SK-N-MC (cell line): ENCODE data around the gene CPEB2.

Experiments used
- DNase-seq: peaks from one replicate; pipeline ENCODE4 v3.0.0-alpha.2; 2011; ENCODE audit warnings: low read depth, low spot score
- H3K27ac ChIP-seq: fragments of 200-600 bp; sonication (generic); 2 replicates; pipeline ENCODE4 v1.5.1; 2016; ENCODE audit warnings: mixed run types
- H3K36me3 ChIP-seq: fragments of 200-600 bp; sonication (generic); 2 replicates; pipeline ENCODE4 v1.6.1; 2017; ENCODE audit warnings: antibody characterized with exemption, low read length, mixed read lengths; ENCODE audit not compliant: insufficient read depth
- H3K4me3 ChIP-seq: fragments of 200-600 bp; sonication (generic); 2 replicates; pipeline ENCODE4 v1.5.1; 2016
- H3K9ac ChIP-seq: fragments of 200-600 bp; sonication (generic); 2 replicates; pipeline ENCODE4 v1.8.0; 2017; ENCODE audit warnings: mixed run types, mixed read lengths; ENCODE audit not compliant: insufficient read length
- H3K9me3 ChIP-seq: fragments of 200-600 bp; sonication (generic); 2 replicates; pipeline ENCODE4 v1.6.1; 2017; ENCODE audit warnings: low read depth, mild to moderate bottlenecking, antibody characterized with exemption, low read length, moderate library complexity, mixed read lengths
- EZH2 ChIP-seq: fragments of 200-600 bp; sonication (generic); IDR thresholded peaks from one replicate; pipeline ENCODE4 v1.6.1; 2017; ENCODE audit warnings: antibody characterized with exemption
- FOXP2 ChIP-seq: optimal IDR thresholded peaks from 2 replicates; pipeline ENCODE3; 2011; ENCODE audit warnings: mild to moderate bottlenecking, moderate library complexity; ENCODE audit not compliant: insufficient read depth; ENCODE audit errors: extremely low read length, control extremely low read depth
- POLR2AphosphoS5 ChIP-seq: IDR thresholded peaks from 2 replicates; pipeline ENCODE4 v1.6.1; 2012; ENCODE audit warnings: mild to moderate bottlenecking, low read depth, low read length, borderline replicate concordance

Gene CPEB2

GRCh38 chr4:15005474-15006115, 3.3 kb downstream of the CPEB2 start:
- H3K4me3 ChIP-seq: peak overlapping the region; percentile 88
- H3K9ac ChIP-seq: peak overlapping the region; percentile 99
- no peak for TF ChIP-seq FOXP2
- no peak for TF ChIP-seq POLR2AphosphoS5
- no peak for TF ChIP-seq EZH2
- H3K36me3 ChIP-seq: peaks cover 58% of the 10 kb centered on the region
- DNase-seq: no peak
- peak overlapping the region; percentile 100 for H3K27ac ChIP-seq
- H3K9me3 ChIP-seq: no peaks in the 10 kb centered on the region

GRCh38 chr4:15006416-15007024, 4.2 kb downstream of the CPEB2 start:
- TF ChIP-seq EZH2: no peak
- no peak for TF ChIP-seq POLR2AphosphoS5
- TF ChIP-seq FOXP2: no peak
- H3K27ac ChIP-seq: peak overlapping the region; percentile 100
- no peaks in the 10 kb centered on the region for H3K9me3 ChIP-seq
- DNase-seq: no peak
- peak overlapping the region; percentile 88 for H3K4me3 ChIP-seq
- H3K36me3 ChIP-seq: peaks cover 65% of the 10 kb centered on the region
- H3K9ac ChIP-seq: peak overlapping the region; percentile 99

DNA sequence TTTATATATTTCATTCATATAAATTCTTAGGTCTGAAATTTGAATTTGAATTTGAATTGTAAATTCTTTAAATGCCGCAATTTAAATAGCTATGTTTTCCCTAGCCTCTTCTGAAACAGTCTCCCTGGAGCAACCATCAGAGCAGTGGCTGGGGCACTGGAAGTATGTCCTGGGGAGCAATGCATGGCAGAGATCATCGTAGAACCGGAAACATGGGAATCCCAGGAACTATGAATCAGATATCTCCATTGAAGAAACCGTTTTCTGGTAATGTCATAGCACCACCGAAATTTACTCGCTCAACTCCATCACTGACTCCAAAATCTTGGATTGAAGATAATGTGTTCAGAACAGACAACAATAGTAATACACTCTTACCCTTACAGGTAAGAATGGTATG, 4.9 kb downstream of the CPEB2 start:
- no peak for DNase-seq
- TF ChIP-seq FOXP2 (no peak), EZH2 (no peak), POLR2AphosphoS5 (no peak)
- peak overlapping the region; percentile 100 for H3K27ac ChIP-seq
- no peaks in the 10 kb centered on the region for H3K9me3 ChIP-seq
- peak overlapping the region; percentile 99 for H3K9ac ChIP-seq
- peak overlapping the region; percentile 88 for H3K4me3 ChIP-seq
- H3K36me3 ChIP-seq: peaks cover 71% of the 10 kb centered on the region

GRCh38 chr4:15010038-15010585, 7.8 kb downstream of the CPEB2 start:
- no peaks in the 10 kb centered on the region for H3K9me3 ChIP-seq
- TF ChIP-seq FOXP2: no peak
- TF ChIP-seq POLR2AphosphoS5: no peak
- no peak for TF ChIP-seq EZH2
- no peak for DNase-seq
- peak overlapping the region; percentile 88 for H3K4me3 ChIP-seq
- peak overlapping the region; percentile 14 for H3K9ac ChIP-seq
- H3K36me3 ChIP-seq: peaks cover 95% of the 10 kb centered on the region
- no peak overlapping the region; the same call in 1 of the 2 replicates for H3K27ac ChIP-seq

- Histone ChIP-seq H3K4me3 (no peak overlapping the region), H3K9ac (no peak overlapping the region), H3K27ac (no peak overlapping the region), H3K36me3 (peaks cover 95% of the 10 kb centered on the region), H3K9me3 (no peaks in the 10 kb centered on the region)
- no peak for DNase-seq
- TF ChIP-seq POLR2AphosphoS5 (no peak), FOXP2 (no peak), EZH2 (no peak)
These were observed 8.9 kb downstream of the CPEB2 start for GRCh38 chr4:15011166-15011565.

- TF ChIP-seq EZH2 (no peak), FOXP2 (no peak), POLR2AphosphoS5 (no peak)
- Histone ChIP-seq H3K9me3 (no peaks in the 10 kb centered on the region), H3K27ac (peak overlapping the region; percentile 64), H3K36me3 (peaks cover 95% of the 10 kb centered on the region), H3K4me3 (peak overlapping the region; percentile 55), H3K9ac (peak overlapping the region; percentile 47)
- no peak for DNase-seq
These were observed 9.9 kb downstream of the CPEB2 start for GRCh38 chr4:15012017-15012788.

DNA sequence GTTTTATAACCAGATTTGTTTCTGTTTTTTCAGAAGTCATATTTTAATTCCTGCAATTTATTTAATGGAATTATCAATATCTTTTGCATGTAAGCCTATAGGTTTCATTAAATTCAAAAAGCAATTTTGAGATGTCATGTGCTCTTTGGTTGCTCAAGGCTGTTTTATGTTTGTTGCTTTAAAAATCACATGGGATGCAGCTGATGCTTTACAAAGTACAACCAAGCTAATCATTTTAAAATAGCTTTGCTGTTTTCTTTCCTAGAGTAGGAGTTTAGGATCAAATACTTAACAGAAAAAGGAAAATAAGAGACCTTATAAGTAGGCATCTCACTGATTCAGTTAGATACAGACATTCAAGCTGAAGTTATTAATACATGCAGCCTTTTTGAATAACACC, 11.3 kb downstream of the CPEB2 start:
- TF ChIP-seq EZH2 (no peak), FOXP2 (no peak), POLR2AphosphoS5 (no peak)
- peaks cover 94% of the 10 kb centered on the region for H3K36me3 ChIP-seq
- peak overlapping the region; percentile 64; the same call in 1 of the 2 replicates for H3K27ac ChIP-seq

GRCh38 chr4:15015170-15015569, 12.9 kb downstream of the CPEB2 start:
- TF ChIP-seq POLR2AphosphoS5: no peak
- no peak for TF ChIP-seq EZH2
- TF ChIP-seq FOXP2: no peak
- H3K9ac ChIP-seq: no peak overlapping the region
- peaks cover 93% of the 10 kb centered on the region for H3K36me3 ChIP-seq
- 0 out of 2 replicates have a peak overlapping the region, but pooled peaks have one; percentile 30 for H3K27ac ChIP-seq
- H3K4me3 ChIP-seq: no peak overlapping the region
- H3K9me3 ChIP-seq: no peaks in the 10 kb centered on the region
- DNase-seq: no peak

More for the DNA sequence above, 11.3 kb downstream of the CPEB2 start:
- Histone ChIP-seq H3K4me3 (no peak overlapping the region; the same call in 1 of the 2 replicates), H3K9ac (no peak overlapping the region), H3K9me3 (no peaks in the 10 kb centered on the region)
- no peak for DNase-seq

DNA sequence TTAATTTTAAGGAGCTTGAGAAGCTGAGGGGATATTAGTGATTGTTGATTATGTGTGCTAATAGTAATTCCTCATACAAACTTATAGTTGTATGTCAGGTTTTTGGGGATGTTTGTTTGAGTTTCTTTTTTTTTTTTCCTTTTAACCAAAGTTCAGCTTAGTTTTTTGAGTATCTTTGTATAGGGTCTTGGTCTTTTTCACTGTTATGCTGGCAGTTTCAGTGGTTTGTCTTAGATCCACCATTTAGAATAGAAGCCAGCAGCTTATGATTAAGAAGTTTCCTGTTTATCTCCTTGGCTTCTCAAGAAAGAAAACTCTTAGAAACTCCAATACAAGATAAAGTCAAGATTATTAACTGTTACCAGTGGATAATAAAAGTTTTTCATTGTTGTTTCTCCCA, 16.1 kb downstream of the CPEB2 start:
- peak overlapping the region; percentile 71 for H3K27ac ChIP-seq
- no peak for DNase-seq
- H3K36me3 ChIP-seq: peaks cover 96% of the 10 kb centered on the region
- TF ChIP-seq EZH2 (no peak), FOXP2 (no peak), POLR2AphosphoS5 (no peak)
- H3K9me3 ChIP-seq: no peaks in the 10 kb centered on the region
- peak overlapping the region; percentile 6 for H3K9ac ChIP-seq
- H3K4me3 ChIP-seq: no peak overlapping the region
